ENCODE measurements around the gene LRP1.

DNA sequence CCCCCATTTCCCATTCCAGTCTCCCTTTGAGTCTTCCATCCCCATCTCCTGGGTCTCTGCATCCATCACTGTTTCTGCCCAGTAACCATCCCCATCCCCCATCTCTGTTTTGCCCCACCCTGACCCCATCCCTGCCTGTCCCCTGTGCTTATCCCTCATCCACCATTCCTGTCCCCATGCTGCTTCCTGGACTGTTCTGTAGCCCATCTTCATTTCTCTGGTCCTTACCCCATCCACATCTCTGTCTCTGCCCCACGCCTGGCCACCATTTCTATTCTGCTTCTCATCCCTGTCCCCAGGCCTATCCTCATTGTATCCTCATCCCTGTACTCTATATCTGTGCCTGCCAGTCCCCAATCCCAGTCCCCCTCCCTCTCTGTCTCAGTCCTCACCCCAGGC, 92.5 kb downstream of the LRP1 start:
- TF ChIP-seq, protein P1, sequence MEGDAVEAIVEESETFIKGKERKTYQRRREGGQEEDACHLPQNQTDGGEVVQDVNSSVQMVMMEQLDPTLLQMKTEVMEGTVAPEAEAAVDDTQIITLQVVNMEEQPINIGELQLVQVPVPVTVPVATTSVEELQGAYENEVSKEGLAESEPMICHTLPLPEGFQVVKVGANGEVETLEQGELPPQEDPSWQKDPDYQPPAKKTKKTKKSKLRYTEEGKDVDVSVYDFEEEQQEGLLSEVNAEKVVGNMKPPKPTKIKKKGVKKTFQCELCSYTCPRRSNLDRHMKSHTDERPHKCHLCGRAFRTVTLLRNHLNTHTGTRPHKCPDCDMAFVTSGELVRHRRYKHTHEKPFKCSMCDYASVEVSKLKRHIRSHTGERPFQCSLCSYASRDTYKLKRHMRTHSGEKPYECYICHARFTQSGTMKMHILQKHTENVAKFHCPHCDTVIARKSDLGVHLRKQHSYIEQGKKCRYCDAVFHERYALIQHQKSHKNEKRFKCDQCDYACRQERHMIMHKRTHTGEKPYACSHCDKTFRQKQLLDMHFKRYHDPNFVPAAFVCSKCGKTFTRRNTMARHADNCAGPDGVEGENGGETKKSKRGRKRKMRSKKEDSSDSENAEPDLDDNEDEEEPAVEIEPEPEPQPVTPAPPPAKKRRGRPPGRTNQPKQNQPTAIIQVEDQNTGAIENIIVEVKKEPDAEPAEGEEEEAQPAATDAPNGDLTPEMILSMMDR (IDR thresholded peaks at IDR 0.05): no peak
- no peak for TF ChIP-seq ZFX (IDR thresholded peaks at IDR 0.05; ENCODE audit: borderline replicate concordance)

Measured in 22Rv1 (cell line).